SU-DHL-6 (cell line): ENCODE measurements around the gene KLHDC8A.

ENCODE experiments used
- H2AFZ ChIP-seq: fragments of 200-600 bp; sonication (generic); 2 replicates; pipeline ENCODE4 v1.6.1; 2014; ENCODE audit warnings: low read depth, mild to moderate bottlenecking, moderate library complexity, mixed read lengths, antibody characterized with exemption, low read length; ENCODE audit not compliant: severe bottlenecking
- H3F3A ChIP-seq: fragments of 200-600 bp; shearing (Covaris generic); 2 replicates; pipeline ENCODE4 v1.6.0; 2016; ENCODE audit warnings: antibody characterized with exemption, mild to moderate bottlenecking; ENCODE audit not compliant: insufficient read depth
- H3K27ac ChIP-seq: fragments of 200-600 bp; sonication (generic); 2 replicates; pipeline ENCODE4 v1.5.1; 2016; ENCODE audit warnings: low read depth, mild to moderate bottlenecking, low read length, moderate library complexity, mixed read lengths
- H3K27me3 ChIP-seq: fragments of 200-600 bp; sonication (generic), shearing (Covaris generic); 2 replicates; pipeline ENCODE4 v1.6.0; 2014; ENCODE audit warnings: mild to moderate bottlenecking, low read length
- H3K36me3 ChIP-seq: fragments of 200-600 bp; sonication (generic); 2 replicates; pipeline ENCODE4 v1.6.1; 2014; ENCODE audit warnings: mild to moderate bottlenecking, low read length, mixed read lengths
- H3K4me2 ChIP-seq: fragments of 300-600, 200-600 bp; shearing (Covaris generic), sonication (generic); 2 replicates; pipeline ENCODE4 v1.6.0; 2014; ENCODE audit warnings: low read length, low read depth, mild to moderate bottlenecking; ENCODE audit not compliant: poor library complexity, severe bottlenecking
- H3K4me3 ChIP-seq: fragments of 200-600 bp; sonication (generic); 2 replicates; pipeline ENCODE4 v1.5.1; 2014; ENCODE audit warnings: antibody characterized with exemption, low read length, mild to moderate bottlenecking, mixed read lengths; ENCODE audit not compliant: insufficient read depth, poor library complexity, severe bottlenecking
- H3K79me2 ChIP-seq: fragments of 200-600 bp; sonication (generic); 2 replicates; pipeline ENCODE4 v1.6.1; 2014; ENCODE audit warnings: mild to moderate bottlenecking, low read length, moderate library complexity; ENCODE audit not compliant: insufficient read depth
- H3K9ac ChIP-seq: fragments of 200-600 bp; sonication (generic); 2 replicates; pipeline ENCODE4 v1.7.0; 2014; ENCODE audit warnings: mild to moderate bottlenecking, low read length
- H3K9me2 ChIP-seq: fragments of 200-600 bp; sonication (generic); replicated peaks from 2 replicates; pipeline ENCODE4 v1.6.1; 2014; ENCODE audit warnings: low read length; ENCODE audit not compliant: insufficient read depth
- H3K9me3 ChIP-seq: fragments of 200-600 bp; sonication (generic); 2 replicates; pipeline ENCODE4 v1.6.1; 2014; ENCODE audit warnings: low read length, mixed read lengths; ENCODE audit not compliant: insufficient read depth
- H4K20me1 ChIP-seq: fragments of 200-600 bp; sonication (generic); 2 replicates; pipeline ENCODE4 v1.6.1; 2014; ENCODE audit warnings: low read depth, mild to moderate bottlenecking, antibody characterized with exemption, low read length, moderate library complexity, mixed read lengths
- CTCF ChIP-seq: fragments of 200-600 bp; sonication (generic); IDR thresholded peaks from one replicate; pipeline ENCODE4 v1.5.1; 2017; ENCODE audit warnings: antibody characterized with exemption, mild to moderate bottlenecking, low read length, moderate library complexity; ENCODE audit not compliant: insufficient read depth, poor library complexity, severe bottlenecking
- EZH2phosphoT487 ChIP-seq: fragments of 200-600 bp; sonication (generic), shearing (Covaris generic); conservative IDR thresholded peaks from 2 replicates; pipeline ENCODE4 v1.6.1; 2018; ENCODE audit warnings: mild to moderate bottlenecking, antibody characterized with exemption, low read length, moderate library complexity, mixed read lengths

The KLHDC8A gene

GRCh38 chr1:205373798-205374175, 17.1 kb upstream of the KLHDC8A start:
- no peak overlapping the region for H3K4me2 ChIP-seq
- H3K4me3 ChIP-seq: no peak overlapping the region
- H3K9me3 ChIP-seq: no peaks in the 10 kb centered on the region
- no peaks in the 10 kb centered on the region for H4K20me1 ChIP-seq
- H3K27me3 ChIP-seq: no peaks in the 10 kb centered on the region
- no peak overlapping the region for H2AFZ ChIP-seq
- H3K79me2 ChIP-seq: no peaks in the 10 kb centered on the region
- no peaks in the 10 kb centered on the region for H3K36me3 ChIP-seq
- H3K9me2 ChIP-seq: no peaks in the 10 kb centered on the region
- H3K9ac ChIP-seq: no peak overlapping the region
- no peak for TF ChIP-seq CTCF
- TF ChIP-seq EZH2phosphoT487: no peak
- no peaks in the 10 kb centered on the region for H3F3A ChIP-seq
- no peak overlapping the region for H3K27ac ChIP-seq

GRCh38 chr1:205373022-205373797, 16.5 kb upstream of the KLHDC8A start:
- no peak overlapping the region for H3K27ac ChIP-seq
- H3K27me3 ChIP-seq: no peaks in the 10 kb centered on the region
- no peaks in the 10 kb centered on the region for H3K9me2 ChIP-seq
- no peak for TF ChIP-seq CTCF
- TF ChIP-seq EZH2phosphoT487: no peak
- no peaks in the 10 kb centered on the region for H3K9me3 ChIP-seq
- no peaks in the 10 kb centered on the region for H3K79me2 ChIP-seq
- no peak overlapping the region for H3K4me2 ChIP-seq
- H3K9ac ChIP-seq: no peak overlapping the region
- H2AFZ ChIP-seq: no peak overlapping the region
- no peaks in the 10 kb centered on the region for H4K20me1 ChIP-seq
- H3F3A ChIP-seq: no peaks in the 10 kb centered on the region
- H3K4me3 ChIP-seq: no peak overlapping the region
- no peaks in the 10 kb centered on the region for H3K36me3 ChIP-seq

GRCh38 chr1:205371871-205372660, 15.3 kb upstream of the KLHDC8A start:
- H3K79me2 ChIP-seq: no peaks in the 10 kb centered on the region
- H3K9ac ChIP-seq: no peak overlapping the region
- H3K27ac ChIP-seq: no peak overlapping the region
- no peaks in the 10 kb centered on the region for H3K9me2 ChIP-seq
- no peaks in the 10 kb centered on the region for H3K36me3 ChIP-seq
- no peaks in the 10 kb centered on the region for H3F3A ChIP-seq
- no peak overlapping the region for H3K4me2 ChIP-seq
- H3K4me3 ChIP-seq: no peak overlapping the region
- H3K27me3 ChIP-seq: no peaks in the 10 kb centered on the region
- no peak overlapping the region for H2AFZ ChIP-seq
- H3K9me3 ChIP-seq: no peaks in the 10 kb centered on the region
- TF ChIP-seq CTCF (no peak), EZH2phosphoT487 (no peak)
- no peaks in the 10 kb centered on the region for H4K20me1 ChIP-seq
